Body of pancreas (tissue), 4 donors: ENCODE measurements around the gene IFT25. TPM values are rescaled to one million over a fixed set of nuclear protein-coding genes. Genes with fewer than 3 reads are reported as not detected.
"Not testable (repeated sequence)": the region's sequence is repeated elsewhere in the genome, so short reads cannot be mapped to it uniquely, and the experiment has no call there.

Source experiments
- ATAC-seq: fragments of 150-250 bp; one replicate; pipeline ENCODE4 v1.9.1; 2016
- DNase-seq, 4 donors: peaks; one replicate each; pipeline ENCODE4 v3.0.0-alpha.2; 2019
- H3K27ac ChIP-seq, 4 donors: fragments of 200-600 bp; sonication (generic); 1 replicate in 3 of 4; 2 replicates in 1 of 4; pipeline versions ENCODE4 v1.5.1 to v1.6.1; 2016 to 2019; ENCODE audit warnings: mild to moderate bottlenecking in 1 of 4, mixed read lengths in 1 of 4, moderate library complexity in 1 of 4
- H3K27me3 ChIP-seq, 2 donors: fragments of 200-600 bp; sonication (generic); one replicate each; pipeline ENCODE4 v1.6.0; 2016; ENCODE audit warnings: mild to moderate bottlenecking in 1 of 2
- H3K36me3 ChIP-seq, 2 donors: fragments of 200-600 bp; sonication (generic); replicated peaks in 1 of 2; 2 replicates each; pipeline ENCODE4 v1.5.1; 2016; ENCODE audit warnings: low read depth in 2 of 2; ENCODE audit not compliant: insufficient read depth in 1 of 2
- H3K4me1 ChIP-seq: fragments of 200-600 bp; sonication (generic); one replicate; pipeline ENCODE4 v1.6.0; 2016
- H3K4me3 ChIP-seq, 2 donors: fragments of 200-600 bp; sonication (generic); 1 replicate in 1 of 2; 2 replicates in 1 of 2; pipeline ENCODE4 v1.5.1; 2016 to 2019
- H3K9me3 ChIP-seq, 3 donors: fragments of 200-600 bp; sonication (generic); 1 replicate in 2 of 3; 2 replicates in 1 of 3; pipeline ENCODE4 v1.5.1; 2016
- POLR2A ChIP-seq, 3 donors: fragments of 450-650 bp; IDR thresholded peaks; one replicate each; pipeline ENCODE4 v1.6.1; 2016; ENCODE audit warnings: antibody characterized with exemption in 3 of 3, mild to moderate bottlenecking in 2 of 3
- WGBS, 2 donors: methylation state at CpG; one replicate each; pipeline ENCODE4 v1.1.5; 2017; 5-methylcytosine and 5-hydroxymethylcytosine counted together
- intact Hi-C: fragments of 100-400 bp; cut with DNase I; formaldehyde crosslinking; loops from one replicate; pipeline ENCODE4 v1.15.1; 2023
- total RNA-seq, 2 donors: library from RNA; depleted of rRNA; stranded (reverse); fragments of >200 nt; gene quantifications; one replicate each; pipeline ENCODE4 v1.1.0, GENCODE V29; 2016
- TF ChIP-seq, protein P1 (sequence below), 7 experiments: fragments of 450-650 bp in 4 of 7; fragments of 200-600 bp in 3 of 7; sonication (generic) in 3 of 7; IDR thresholded peaks; one replicate each; pipeline ENCODE4 v1.5.1; 2016 to 2019; ENCODE audit warnings: antibody characterized with exemption in 7 of 7

IFT25 gene
- total RNA-seq, 2 donors from 2014 or later = 6.6 to 17.6 TPM

DNA sequence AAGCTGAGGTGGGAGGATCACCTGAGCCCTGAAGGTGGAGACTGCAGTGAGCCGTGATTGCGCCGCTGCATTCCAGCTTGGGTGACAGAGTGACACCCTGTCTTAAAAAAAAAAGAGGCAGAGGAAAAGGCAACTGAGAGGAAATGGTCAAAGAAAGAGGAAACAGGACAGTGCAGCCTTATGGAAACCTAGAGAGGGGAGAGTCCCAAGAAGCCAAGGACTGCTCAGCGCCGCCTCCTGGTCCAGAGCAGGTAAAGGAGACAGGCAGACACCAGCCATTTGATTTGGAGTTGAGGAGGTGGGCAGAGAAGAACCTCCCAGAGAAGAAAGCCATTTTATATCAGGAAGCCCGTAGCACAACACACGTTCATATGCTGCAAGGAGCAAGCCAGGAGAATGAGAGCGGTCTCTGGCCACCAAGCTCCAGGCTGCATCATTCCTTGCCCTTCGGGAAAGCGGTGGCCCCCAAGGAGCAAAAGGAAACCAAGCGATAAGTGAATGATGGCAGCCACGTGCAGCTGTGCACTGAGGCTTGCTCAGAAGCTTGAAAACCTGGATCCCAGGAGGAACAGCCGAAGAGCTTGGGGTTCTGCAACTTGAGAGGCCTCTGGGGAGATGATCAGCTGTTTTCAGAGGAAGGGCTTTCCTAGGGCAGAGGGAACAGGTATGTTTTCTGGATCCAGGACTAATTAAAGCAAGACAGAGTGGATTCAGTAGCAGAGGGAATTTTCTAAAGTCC is 34.4 kb upstream of the IFT25 start:
- H3K4me3 ChIP-seq = no peak overlapping the region
- no peaks in the 10 kb centered on the region for H3K9me3 ChIP-seq
- no peaks in the 10 kb centered on the region for H3K36me3 ChIP-seq
- 80 to 83% methylated on average over 13 of the region's 13 CpGs for whole genome bisulfite sequencing, 2 donors
- H3K4me1 ChIP-seq = peaks cover 16% of the 10 kb centered on the region
- TF ChIP-seq, protein P1, sequence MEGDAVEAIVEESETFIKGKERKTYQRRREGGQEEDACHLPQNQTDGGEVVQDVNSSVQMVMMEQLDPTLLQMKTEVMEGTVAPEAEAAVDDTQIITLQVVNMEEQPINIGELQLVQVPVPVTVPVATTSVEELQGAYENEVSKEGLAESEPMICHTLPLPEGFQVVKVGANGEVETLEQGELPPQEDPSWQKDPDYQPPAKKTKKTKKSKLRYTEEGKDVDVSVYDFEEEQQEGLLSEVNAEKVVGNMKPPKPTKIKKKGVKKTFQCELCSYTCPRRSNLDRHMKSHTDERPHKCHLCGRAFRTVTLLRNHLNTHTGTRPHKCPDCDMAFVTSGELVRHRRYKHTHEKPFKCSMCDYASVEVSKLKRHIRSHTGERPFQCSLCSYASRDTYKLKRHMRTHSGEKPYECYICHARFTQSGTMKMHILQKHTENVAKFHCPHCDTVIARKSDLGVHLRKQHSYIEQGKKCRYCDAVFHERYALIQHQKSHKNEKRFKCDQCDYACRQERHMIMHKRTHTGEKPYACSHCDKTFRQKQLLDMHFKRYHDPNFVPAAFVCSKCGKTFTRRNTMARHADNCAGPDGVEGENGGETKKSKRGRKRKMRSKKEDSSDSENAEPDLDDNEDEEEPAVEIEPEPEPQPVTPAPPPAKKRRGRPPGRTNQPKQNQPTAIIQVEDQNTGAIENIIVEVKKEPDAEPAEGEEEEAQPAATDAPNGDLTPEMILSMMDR (IDR thresholded peaks at IDR 0.05) = no peak
- no peak for TF ChIP-seq POLR2A (IDR thresholded peaks at IDR 0.05)
- DNase-seq (no peak), ATAC-seq (no peak)
- intact Hi-C loops = loop anchor here (10.0 kb wide), 1 partner anchor 55 kb away; no protein-coding TSS in a partner anchor
- H3K27me3 ChIP-seq = no peaks in the 10 kb centered on the region
- no peak overlapping the region for H3K27ac ChIP-seq

GRCh38 chr1:53975861-53976260 is 30.4 kb upstream of the IFT25 start:
- H3K4me1 ChIP-seq = no peaks in the 10 kb centered on the region
- no peaks in the 10 kb centered on the region for H3K36me3 ChIP-seq
- no peaks in the 10 kb centered on the region for H3K9me3 ChIP-seq
- WGBS, 2 donors = 88 to 89% methylated on average over 7 of the region's 7 CpGs
- no peak for TF ChIP-seq POLR2A (IDR thresholded peaks at IDR 0.05)
- TF ChIP-seq, protein P1 (IDR thresholded peaks at IDR 0.05) = no peak
- DNase-seq (no peak), ATAC-seq (no peak)
- no peak overlapping the region for H3K27ac ChIP-seq
- intact Hi-C loops = loop anchor here (10.0 kb wide), 1 partner anchor 59 kb away; no protein-coding TSS in a partner anchor
- H3K27me3 ChIP-seq = no peaks in the 10 kb centered on the region
- H3K4me3 ChIP-seq = no peak overlapping the region

- Histone ChIP-seq H3K27me3 (no peaks in the 10 kb centered on the region), H3K9me3 (no peaks in the 10 kb centered on the region), H3K4me1 (no peaks in the 10 kb centered on the region), H3K36me3 (peaks cover 0 to 2% of the 10 kb centered on the region in 2 donors), H3K27ac (no peak overlapping the region), H3K4me3 (no peak overlapping the region)
- TF ChIP-seq POLR2A (IDR thresholded peaks at IDR 0.05) = no peak
- TF ChIP-seq, protein P1 (IDR thresholded peaks at IDR 0.05) = no peak
- no peak for DNase-seq
- intact Hi-C loops = loop anchor here (10.0 kb wide), 1 partner anchor 63 kb away; no protein-coding TSS in a partner anchor
- WGBS, 2 donors = 88 to 89% methylated on average over 2 of the region's 2 CpGs
- no peak for ATAC-seq
These were observed 26.2 kb upstream of the IFT25 start for GRCh38 chr1:53971718-53972117.

GRCh38 chr1:53969323-53969722 is 23.8 kb upstream of the IFT25 start:
- H3K4me1 ChIP-seq, ATAC-seq, H3K9me3 ChIP-seq, H3K4me3 ChIP-seq, H3K27me3 ChIP-seq, intact Hi-C loops, H3K27ac ChIP-seq, DNase-seq, H3K36me3 ChIP-seq: not testable (repeated sequence)
- WGBS, 2 donors = 93 to 97% methylated on average over 2 of the region's 2 CpGs

DNA sequence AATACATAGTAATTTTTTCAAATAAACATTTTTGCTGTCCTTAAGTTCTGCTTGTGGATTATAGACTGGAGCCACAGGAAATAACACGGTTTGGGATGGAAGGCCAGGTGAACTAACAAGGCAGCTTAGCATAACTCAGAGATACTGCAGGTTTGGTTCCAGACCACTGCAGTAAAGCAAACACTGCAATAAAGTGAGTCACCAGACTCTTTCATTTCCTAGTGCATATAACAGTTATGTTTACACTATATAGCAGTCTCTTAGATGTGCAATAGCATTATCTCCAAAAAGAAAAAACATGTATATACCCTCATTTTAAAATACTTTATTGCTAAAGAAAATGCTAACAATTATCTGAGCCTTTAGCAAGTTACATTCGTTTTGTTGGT is 22.6 kb upstream of the IFT25 start:
- Histone ChIP-seq H3K4me1 (no peaks in the 10 kb centered on the region), H3K27me3 (no peaks in the 10 kb centered on the region), H3K4me3 (no peak overlapping the region), H3K9me3 (no peaks in the 10 kb centered on the region), H3K27ac (no peak overlapping the region), H3K36me3 (peaks cover 0 to 2% of the 10 kb centered on the region in 2 donors)
- TF ChIP-seq, protein P1 (IDR thresholded peaks at IDR 0.05) = no peak
- TF ChIP-seq POLR2A (IDR thresholded peaks at IDR 0.05) = no peak
- ATAC-seq (no peak), DNase-seq (no peak)
- intact Hi-C loops = no loop called here
- 44 to 47% methylated on average over 2 of the region's 2 CpGs for WGBS, 2 donors
